Karpas-422 (cell line): ENCODE results near the gene INVS. TPM values are rescaled to one million over a fixed set of nuclear protein-coding genes. Genes with fewer than 3 reads are reported as not detected.

Experiments used
- DNase-seq: peaks from one replicate; pipeline ENCODE4 v3.0.0-alpha.2; 2015
- H2AFZ ChIP-seq: fragments of 200-600 bp; sonication (generic); 2 replicates; pipeline ENCODE4 v1.6.1; 2014; ENCODE audit warnings: antibody characterized with exemption, low read length, mixed read lengths
- H3K27ac ChIP-seq: fragments of 200-600 bp; sonication (generic); 2 replicates; pipeline ENCODE4 v1.5.1; 2014; ENCODE audit warnings: mild to moderate bottlenecking, low read length, moderate library complexity
- H3K27me3 ChIP-seq: fragments of 200-600 bp; sonication (generic); 2 replicates; pipeline ENCODE4 v1.6.1; 2014; ENCODE audit warnings: low read length, mixed read lengths
- H3K36me3 ChIP-seq: fragments of 200-600 bp; sonication (generic); 2 replicates; pipeline ENCODE4 v1.6.1; 2014; ENCODE audit warnings: low read length, mixed read lengths; ENCODE audit not compliant: insufficient read depth
- H3K4me1 ChIP-seq: fragments of 200-600 bp; sonication (generic); 2 replicates; pipeline ENCODE4 v1.6.1; 2014; ENCODE audit warnings: mild to moderate bottlenecking, low read length, mixed read lengths
- H3K4me2 ChIP-seq: fragments of 200-600 bp; sonication (generic); 2 replicates; pipeline ENCODE4 v1.6.1; 2014; ENCODE audit warnings: low read length, low read depth, mild to moderate bottlenecking; ENCODE audit not compliant: poor library complexity, severe bottlenecking
- H3K4me3 ChIP-seq: fragments of 200-600 bp; sonication (generic); 2 replicates; pipeline ENCODE4 v1.5.1; 2014; ENCODE audit warnings: mild to moderate bottlenecking, antibody characterized with exemption, low read length, mixed read lengths
- H3K79me2 ChIP-seq: fragments of 200-600 bp; sonication (generic); 2 replicates; pipeline ENCODE4 v1.6.1; 2014; ENCODE audit warnings: mild to moderate bottlenecking, low read length, mixed read lengths
- H3K9ac ChIP-seq: fragments of 200-600 bp; sonication (generic); 2 replicates; pipeline ENCODE4 v1.6.0; 2014; ENCODE audit warnings: low read length
- H3K9me2 ChIP-seq: fragments of 200-600 bp; sonication (generic), shearing (Covaris generic); replicated peaks from 2 replicates; pipeline ENCODE4 v1.6.0; 2014; ENCODE audit warnings: mild to moderate bottlenecking, low read length, moderate library complexity; ENCODE audit not compliant: insufficient read depth
- H3K9me3 ChIP-seq: fragments of 300-700, 200-600 bp; sonication (generic); 2 replicates; pipeline ENCODE4 v1.6.1; 2014; ENCODE audit warnings: low read length, mixed read lengths
- H4K20me1 ChIP-seq: fragments of 200-600 bp; sonication (generic); 2 replicates; pipeline ENCODE4 v1.6.1; 2014; ENCODE audit warnings: mild to moderate bottlenecking, antibody characterized with exemption, low read length, low read depth; ENCODE audit not compliant: insufficient read depth
- total RNA-seq: library from RNA; depleted of rRNA; stranded (reverse); fragments of >200 nt; shearing (Covaris generic); gene quantifications from 2 replicates; pipeline ENCODE4 v1.2.3, GENCODE V29; 2014; ENCODE audit warnings: low replicate concordance

The INVS gene
- total RNA-seq, 1 experiment from 2014 or later: 33.8 TPM

DNA sequence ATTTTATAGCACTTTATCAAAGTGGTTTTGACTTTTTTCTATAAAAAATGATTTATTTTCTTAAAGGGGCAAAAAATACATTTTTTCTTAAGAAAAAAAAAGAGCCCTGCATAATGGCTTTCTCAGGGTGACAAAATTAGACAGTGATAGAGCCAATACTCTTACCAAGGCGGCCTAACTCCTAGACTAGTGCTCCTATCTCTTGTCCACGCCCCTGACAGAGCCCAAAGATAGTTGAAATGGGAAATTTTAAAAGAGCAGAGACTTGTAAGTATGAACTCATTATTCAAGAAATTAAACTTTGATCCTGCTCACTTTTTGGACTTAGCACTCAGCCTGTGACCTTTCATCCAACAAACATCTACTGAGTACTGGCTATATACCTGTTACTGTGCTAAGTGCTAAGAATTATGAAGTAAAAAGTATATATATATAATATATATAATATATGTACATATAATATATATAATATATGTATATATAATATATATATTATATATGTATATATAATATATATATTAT is 1.2 kb downstream of the INVS start:
- H3K9ac ChIP-seq: peak overlapping the region; percentile 80
- no peaks in the 10 kb centered on the region for H3K27me3 ChIP-seq
- peaks cover 19% of the 10 kb centered on the region for H3K36me3 ChIP-seq
- peak overlapping the region; percentile 79 for H2AFZ ChIP-seq
- H3K4me2 ChIP-seq: peak overlapping the region; percentile 99
- H3K4me3 ChIP-seq: peak overlapping the region; percentile 93
- H3K9me3 ChIP-seq: no peaks in the 10 kb centered on the region
- H3K4me1 ChIP-seq: peaks cover 31% of the 10 kb centered on the region
- peaks cover 59% of the 10 kb centered on the region for H3K79me2 ChIP-seq
- no peaks in the 10 kb centered on the region for H3K9me2 ChIP-seq
- H4K20me1 ChIP-seq: peaks cover 29% of the 10 kb centered on the region
- peak overlapping the region; percentile 56; the same call in 1 of the 2 replicates for H3K27ac ChIP-seq
- peak; percentile 50 for DNase-seq

DNA sequence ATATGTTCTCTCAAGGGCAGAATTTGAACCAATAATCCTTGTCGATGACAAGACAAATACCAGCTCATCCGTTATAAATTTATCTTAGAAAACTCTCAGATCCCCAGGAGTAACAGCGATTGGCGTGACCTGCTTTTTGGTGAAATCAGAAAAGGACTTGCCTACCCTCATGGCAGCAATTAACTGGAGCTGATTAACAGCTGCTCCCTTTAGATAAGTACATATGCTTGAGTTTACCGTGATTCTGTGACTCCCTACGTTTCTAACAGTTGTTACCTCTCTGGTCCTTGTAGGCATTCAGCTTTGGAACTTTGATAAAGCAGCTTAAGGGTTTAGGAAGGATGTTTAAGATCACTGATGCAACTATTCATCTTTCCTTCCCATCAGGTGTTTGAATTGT is 2.6 kb downstream of the INVS start:
- Histone ChIP-seq H3K9me3 (no peaks in the 10 kb centered on the region), H3K27me3 (no peaks in the 10 kb centered on the region), H3K9ac (no peak overlapping the region), H4K20me1 (peaks cover 20% of the 10 kb centered on the region; the same call in 1 of the 2 replicates), H3K79me2 (peaks cover 49% of the 10 kb centered on the region), H3K36me3 (peaks cover 31% of the 10 kb centered on the region), H3K4me3 (no peak overlapping the region), H3K27ac (no peak overlapping the region), H3K9me2 (no peaks in the 10 kb centered on the region), H2AFZ (no peak overlapping the region), H3K4me2 (no peak overlapping the region), H3K4me1 (peaks cover 20% of the 10 kb centered on the region)
- no peak for DNase-seq

DNA sequence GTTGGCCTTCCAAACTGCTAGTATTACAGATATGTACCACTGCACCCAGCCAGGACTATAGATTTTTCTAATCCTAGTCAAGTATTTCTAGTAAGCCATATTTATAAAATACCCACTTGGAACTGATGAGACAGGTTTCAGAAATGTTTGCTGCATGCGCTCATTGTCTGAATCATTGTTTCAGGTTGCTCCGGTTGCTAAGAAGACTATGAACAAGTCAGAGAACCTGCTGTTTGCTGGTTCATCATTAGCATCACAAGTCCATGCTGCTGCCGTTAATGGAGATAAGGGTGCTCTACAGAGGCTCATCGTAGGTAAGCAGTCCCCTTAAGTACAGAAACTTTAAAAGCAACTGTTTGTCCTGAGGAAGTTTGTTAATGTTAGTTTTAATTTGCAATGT is 5.3 kb downstream of the INVS start:
- H3K36me3 ChIP-seq: peaks cover 43% of the 10 kb centered on the region
- H3K9me2 ChIP-seq: no peaks in the 10 kb centered on the region
- peaks cover 5% of the 10 kb centered on the region for H3K4me1 ChIP-seq
- H2AFZ ChIP-seq: no peak overlapping the region
- H3K4me2 ChIP-seq: no peak overlapping the region
- H3K27me3 ChIP-seq: no peaks in the 10 kb centered on the region
- H3K9ac ChIP-seq: no peak overlapping the region
- H4K20me1 ChIP-seq: no peaks in the 10 kb centered on the region
- no peaks in the 10 kb centered on the region for H3K9me3 ChIP-seq
- peaks cover 37% of the 10 kb centered on the region for H3K79me2 ChIP-seq
- no peak overlapping the region for H3K4me3 ChIP-seq
- no peak for DNase-seq
- no peak overlapping the region for H3K27ac ChIP-seq

DNA sequence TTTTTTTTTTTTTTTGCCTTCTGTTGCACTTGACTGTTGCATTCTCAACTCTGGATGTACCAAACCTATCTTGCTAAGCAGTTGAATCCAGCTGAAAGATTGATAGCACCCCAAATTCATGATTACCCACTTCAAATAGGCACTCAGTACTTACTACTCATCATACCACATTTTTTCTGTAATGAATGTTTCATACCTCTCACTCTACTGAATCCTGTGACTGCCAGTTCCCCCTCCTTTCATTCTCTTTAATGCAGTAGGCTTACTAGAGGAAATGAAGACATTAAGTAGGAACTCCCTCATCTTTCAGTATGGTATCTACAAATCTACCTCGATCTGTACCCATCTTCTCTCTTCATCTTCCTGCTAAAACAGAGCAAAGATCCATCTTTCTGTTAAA is 6.8 kb downstream of the INVS start:
- Histone ChIP-seq H3K4me3 (no peak overlapping the region), H3K4me2 (no peak overlapping the region), H3K9ac (no peak overlapping the region), H3K27ac (no peak overlapping the region), H4K20me1 (no peaks in the 10 kb centered on the region), H3K79me2 (peaks cover 39% of the 10 kb centered on the region), H2AFZ (no peak overlapping the region), H3K9me3 (no peaks in the 10 kb centered on the region), H3K36me3 (peaks cover 51% of the 10 kb centered on the region), H3K4me1 (no peaks in the 10 kb centered on the region), H3K27me3 (no peaks in the 10 kb centered on the region), H3K9me2 (no peaks in the 10 kb centered on the region)
- no peak for DNase-seq

DNA sequence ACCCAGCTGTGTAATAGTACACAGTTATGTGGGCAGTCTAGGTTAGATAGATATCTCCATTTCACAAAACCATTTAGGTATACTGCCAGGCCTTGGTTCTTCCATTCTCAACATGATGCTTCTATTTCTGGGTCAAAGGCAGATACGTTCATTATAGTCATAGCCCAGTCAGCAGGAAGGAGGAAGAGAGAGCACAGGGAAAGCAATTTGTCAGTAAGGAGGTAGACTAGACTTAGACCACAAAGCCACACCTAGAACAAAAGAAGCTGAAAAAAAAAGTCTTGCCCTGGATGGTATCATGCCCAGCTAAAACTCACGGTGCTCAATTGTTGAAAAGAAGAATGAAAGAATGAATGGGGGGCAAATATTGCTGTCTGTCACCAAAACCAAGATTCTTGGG is 7.6 kb downstream of the INVS start:
- H3K4me2 ChIP-seq: no peak overlapping the region
- no peak overlapping the region for H2AFZ ChIP-seq
- H3K79me2 ChIP-seq: peaks cover 39% of the 10 kb centered on the region
- peaks cover 45% of the 10 kb centered on the region for H3K36me3 ChIP-seq
- DNase-seq: no peak
- H3K4me3 ChIP-seq: no peak overlapping the region
- H3K9me2 ChIP-seq: no peaks in the 10 kb centered on the region
- no peak overlapping the region for H3K9ac ChIP-seq
- no peaks in the 10 kb centered on the region for H3K27me3 ChIP-seq
- H4K20me1 ChIP-seq: no peaks in the 10 kb centered on the region
- no peaks in the 10 kb centered on the region for H3K4me1 ChIP-seq
- H3K9me3 ChIP-seq: no peaks in the 10 kb centered on the region
- H3K27ac ChIP-seq: no peak overlapping the region

DNA sequence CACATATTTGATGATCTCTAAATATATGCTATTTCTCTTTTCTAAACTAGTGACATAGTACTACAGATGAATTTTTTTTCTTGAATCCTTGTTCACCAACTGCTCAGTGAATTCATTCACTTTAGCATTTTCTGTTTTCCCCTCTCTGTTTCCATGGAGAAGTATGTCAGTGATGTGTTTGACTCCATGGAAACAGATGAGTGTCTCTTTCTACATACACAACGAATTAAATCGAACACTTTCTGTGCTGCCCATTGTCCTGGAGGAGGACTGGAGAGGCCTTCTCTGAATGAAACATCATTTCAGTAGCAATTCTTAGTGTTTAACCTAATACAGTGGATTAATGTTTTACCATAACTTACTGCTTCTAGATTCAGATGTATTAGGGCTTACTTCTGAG is 9.5 kb downstream of the INVS start:
- Histone ChIP-seq H2AFZ (no peak overlapping the region), H3K9ac (no peak overlapping the region), H3K27ac (no peak overlapping the region), H3K27me3 (no peaks in the 10 kb centered on the region), H4K20me1 (no peaks in the 10 kb centered on the region), H3K36me3 (peaks cover 50% of the 10 kb centered on the region), H3K79me2 (peaks cover 48% of the 10 kb centered on the region), H3K4me2 (no peak overlapping the region), H3K9me3 (no peaks in the 10 kb centered on the region), H3K4me3 (no peak overlapping the region), H3K9me2 (no peaks in the 10 kb centered on the region), H3K4me1 (no peaks in the 10 kb centered on the region)
- no peak for DNase-seq

DNA sequence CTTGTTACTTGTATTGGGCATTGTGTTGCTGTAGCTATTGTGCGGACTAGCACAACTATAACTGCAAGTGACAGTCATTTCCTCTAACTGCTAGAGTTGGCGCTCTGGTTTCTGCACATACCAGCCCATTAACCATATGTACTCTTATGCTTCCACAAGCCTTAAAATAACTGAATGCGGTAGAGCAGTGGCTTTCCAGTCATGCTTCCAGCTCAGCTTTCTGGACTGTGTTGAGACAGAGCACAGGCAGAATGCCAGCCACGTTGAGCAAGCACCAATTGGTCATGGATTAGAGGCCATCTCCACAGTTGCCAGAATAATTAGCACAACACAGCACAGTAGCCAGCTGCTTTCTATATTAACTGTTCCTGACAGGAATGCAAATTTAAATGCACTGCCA is 12.2 kb downstream of the INVS start:
- no peak overlapping the region for H3K9ac ChIP-seq
- no peaks in the 10 kb centered on the region for H3K27me3 ChIP-seq
- no peaks in the 10 kb centered on the region for H3K9me3 ChIP-seq
- no peaks in the 10 kb centered on the region for H3K9me2 ChIP-seq
- H3K27ac ChIP-seq: no peak overlapping the region
- no peak overlapping the region for H2AFZ ChIP-seq
- H3K79me2 ChIP-seq: peaks cover 63% of the 10 kb centered on the region
- H3K4me1 ChIP-seq: no peaks in the 10 kb centered on the region
- no peaks in the 10 kb centered on the region for H4K20me1 ChIP-seq
- H3K4me2 ChIP-seq: no peak overlapping the region
- H3K36me3 ChIP-seq: peaks cover 44% of the 10 kb centered on the region
- H3K4me3 ChIP-seq: no peak overlapping the region
- DNase-seq: no peak

DNA sequence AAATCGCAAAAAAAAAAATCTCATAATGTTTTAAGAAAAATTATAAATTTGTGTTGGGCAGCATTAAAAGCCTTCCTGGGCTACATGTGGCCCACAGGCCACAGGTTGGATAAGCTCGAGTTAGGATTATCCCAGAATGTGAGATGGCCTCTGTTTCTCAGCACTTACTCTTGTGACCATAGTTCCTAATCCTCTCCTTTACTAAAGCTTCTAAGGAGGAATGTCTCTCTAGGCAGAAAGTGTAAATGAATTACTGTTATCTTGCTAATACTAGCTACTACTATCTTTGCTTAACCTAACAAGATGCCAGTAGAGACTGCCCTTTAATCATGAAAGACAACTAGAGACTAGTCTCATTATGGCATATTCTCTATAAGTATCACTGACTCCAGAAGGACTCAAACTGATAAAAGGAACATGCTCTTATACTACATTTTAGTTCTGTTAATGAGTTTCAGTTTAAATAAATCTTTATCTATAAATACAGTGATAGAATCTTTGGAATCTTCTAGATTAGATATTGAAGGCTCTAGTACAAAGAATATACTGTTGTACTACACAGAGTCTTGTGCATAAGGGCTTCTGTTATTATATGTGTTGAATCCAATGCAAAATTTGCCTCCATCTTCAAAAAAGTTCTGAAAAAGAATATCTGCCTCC is 13.8 kb downstream of the INVS start:
- Histone ChIP-seq H3K79me2 (peaks cover 62% of the 10 kb centered on the region), H4K20me1 (no peaks in the 10 kb centered on the region), H3K4me3 (no peak overlapping the region), H3K4me2 (no peak overlapping the region), H3K27ac (0 out of 2 replicates have a peak overlapping the region, but pooled peaks have one; percentile 2), H3K9me2 (no peaks in the 10 kb centered on the region), H3K4me1 (no peaks in the 10 kb centered on the region), H3K36me3 (peaks cover 37% of the 10 kb centered on the region), H2AFZ (no peak overlapping the region), H3K27me3 (no peaks in the 10 kb centered on the region), H3K9ac (no peak overlapping the region), H3K9me3 (no peaks in the 10 kb centered on the region)
- no peak for DNase-seq
